WTC11 (cell line): ENCODE data around the gene RPTOR. TPM values are rescaled to one million over a fixed set of nuclear protein-coding genes. Genes with fewer than 3 reads are reported as not detected.

Experiments used
- ATAC-seq: fragments of 200-7000 bp; cut with Tn5 transposase; 2 replicates; pipeline ENCODE4 v1.10.0; 2021; ENCODE audit warnings: mild to moderate bottlenecking, moderate library complexity
- CTCF ChIA-PET: fragments of 300-600 bp; sonication (Branson Sonifier 250); formaldehyde crosslinking; loops from one replicate; lab custom pipeline; 2021; ENCODE audit warnings: antibody characterized with exemption; lab: Charles Lee
- POLR2A ChIA-PET: fragments of 350-600 bp; sonication (Branson Sonifier 250); formaldehyde crosslinking; loops from one replicate; lab custom pipeline; 2021; ENCODE audit warnings: antibody characterized with exemption; lab: Charles Lee
- DNase-seq: peaks from one replicate; pipeline ENCODE4 v3.0.0; 2021; ENCODE audit warnings: low spot score
- H3K27ac Mint-ChIP-seq: 2 replicates; pipeline ENCODE4 v1.8.0; 2021; ENCODE audit warnings: mixed read lengths
- H3K27me3 Mint-ChIP-seq: 2 replicates; pipeline ENCODE4 v1.8.0; 2021; ENCODE audit warnings: low read depth, mild to moderate bottlenecking, moderate library complexity, mixed read lengths
- H3K36me3 Mint-ChIP-seq: 2 replicates; pipeline ENCODE4 v1.8.0; 2021; ENCODE audit warnings: mixed read lengths
- H3K4me1 Mint-ChIP-seq: 2 replicates; pipeline ENCODE4 v1.8.0; 2022; ENCODE audit warnings: mixed read lengths
- H3K4me3 Mint-ChIP-seq: 2 replicates; pipeline ENCODE4 v1.8.0; 2021; ENCODE audit warnings: mild to moderate bottlenecking, moderate library complexity, mixed read lengths
- H3K9me3 Mint-ChIP-seq: 2 replicates; pipeline ENCODE4 v1.8.0; 2021; ENCODE audit warnings: mixed read lengths
- AR ChIP-seq: fragments of 250-450 bp; sonication (Bioruptor Pico); IDR thresholded peaks from 2 replicates; pipeline ENCODE4 v1.9.0; 2021; ENCODE audit warnings: mild to moderate bottlenecking
- ATF1 ChIP-seq: sonication (generic); formaldehyde crosslinking; IDR thresholded peaks from 2 replicates; pipeline ENCODE4 v1.8.1; 2023; ENCODE audit warnings: mild to moderate bottlenecking, moderate library complexity, missing genetic modification reagents
- ATF2 ChIP-seq: sonication (generic); formaldehyde crosslinking; IDR thresholded peaks from 2 replicates; pipeline ENCODE4 v1.8.1; 2022; ENCODE audit warnings: low read depth, missing genetic modification reagents, borderline replicate concordance
- CDX4 ChIP-seq: fragments of 250-450 bp; sonication (Bioruptor Pico); IDR thresholded peaks from 2 replicates; pipeline ENCODE4 v1.9.0; 2021; ENCODE audit warnings: moderate library complexity, mild to moderate bottlenecking, inconsistent platforms, borderline replicate concordance
- CREM ChIP-seq: sonication (generic); formaldehyde crosslinking; IDR thresholded peaks from 2 replicates; pipeline ENCODE4 v1.8.1; 2022; ENCODE audit warnings: mild to moderate bottlenecking, missing genetic modification reagents, moderate library complexity
- FOXK1 ChIP-seq: sonication (generic); formaldehyde crosslinking; IDR thresholded peaks from 2 replicates; pipeline ENCODE4 v1.8.0; 2022; ENCODE audit warnings: mild to moderate bottlenecking, moderate library complexity, missing genetic modification reagents
- FOXP1 ChIP-seq: sonication (generic); formaldehyde crosslinking; IDR thresholded peaks from 2 replicates; pipeline ENCODE4 v1.8.0; 2022; ENCODE audit warnings: missing genetic modification reagents, mild to moderate bottlenecking, moderate library complexity, borderline replicate concordance
- HMGXB4 ChIP-seq: sonication (generic); formaldehyde crosslinking; IDR thresholded peaks from 2 replicates; pipeline ENCODE4 v1.8.1; 2023; ENCODE audit warnings: mild to moderate bottlenecking, moderate library complexity, missing genetic modification reagents
- NR2C2 ChIP-seq: sonication (generic); formaldehyde crosslinking; IDR thresholded peaks from 2 replicates; pipeline ENCODE4 v1.8.0; 2022; ENCODE audit warnings: mild to moderate bottlenecking, missing genetic modification reagents
- NR3C1 ChIP-seq: sonication (generic); formaldehyde crosslinking; conservative IDR thresholded peaks from 2 replicates; pipeline ENCODE4 v1.8.1; 2023; ENCODE audit warnings: low read depth, mild to moderate bottlenecking, missing genetic modification reagents
- SMAD3 ChIP-seq: sonication (generic); formaldehyde crosslinking; IDR thresholded peaks from 2 replicates; pipeline ENCODE4 v1.8.0; 2022; ENCODE audit warnings: missing genetic modification reagents, mild to moderate bottlenecking, borderline replicate concordance
- TEAD4 ChIP-seq: sonication (generic); formaldehyde crosslinking; IDR thresholded peaks from 2 replicates; pipeline ENCODE4 v1.8.0; 2022; ENCODE audit warnings: mild to moderate bottlenecking, missing genetic modification reagents
- USF1 ChIP-seq: sonication (generic); formaldehyde crosslinking; IDR thresholded peaks from 2 replicates; pipeline ENCODE4 v1.8.0; 2022; ENCODE audit warnings: mild to moderate bottlenecking, missing genetic modification reagents
- ZBTB21 ChIP-seq: sonication (generic); formaldehyde crosslinking; IDR thresholded peaks from 2 replicates; pipeline ENCODE4 v1.8.1; 2023; ENCODE audit warnings: mild to moderate bottlenecking, missing genetic modification reagents, borderline replicate concordance
- ZNF317 ChIP-seq: sonication (generic); formaldehyde crosslinking; IDR thresholded peaks from 2 replicates; pipeline ENCODE4 v1.8.1; 2023; ENCODE audit warnings: low read depth, mild to moderate bottlenecking, moderate library complexity, missing genetic modification reagents, borderline replicate concordance
- ZNF532 ChIP-seq: fragments of 250-450 bp; sonication (Bioruptor Pico); IDR thresholded peaks from 2 replicates; pipeline ENCODE4 v1.9.0; 2021; ENCODE audit warnings: mild to moderate bottlenecking, borderline replicate concordance
- total RNA-seq: library from RNA; stranded (reverse); gene quantifications from 3 replicates; pipeline ENCODE4 v1.2.3, GENCODE V29; 2021

RPTOR gene
- total RNA-seq, 1 experiment from 2014 or later: 41.0 TPM

- no peak for TF ChIP-seq AR (CRISPR knock-in tag)
Measured at GRCh38 chr17:80964859-80965580, 420.4 kb downstream of the RPTOR start (continued).

GRCh38 chr17:80965606-80966005 is 421.0 kb downstream of the RPTOR start:
- DNase-seq (no peak), ATAC-seq (no peak)
- Mint-ChIP-seq H3K27ac (no peak overlapping the region; the same call in 1 of the 2 replicates), H3K4me3 (no peak overlapping the region), H3K4me1 (no peaks in the 10 kb centered on the region), H3K27me3 (no peaks in the 10 kb centered on the region), H3K36me3 (no peaks in the 10 kb centered on the region; the same call in 1 of the 2 replicates), H3K9me3 (no peaks in the 10 kb centered on the region)
- POLR2A ChIA-PET: no interaction called here
- CTCF ChIA-PET: interaction anchor here (1.3 kb wide), 1 partner anchor 16 kb away, joined by 5 read pairs; no protein-coding TSS in a partner anchor
- TF ChIP-seq ATF2 (CRISPR knock-in tag): no peak
- TF ChIP-seq NR3C1 (CRISPR knock-in tag): no peak
- TF ChIP-seq NR2C2 (CRISPR knock-in tag): no peak
- TF ChIP-seq FOXP1 (CRISPR knock-in tag): no peak
- TF ChIP-seq ATF1 (CRISPR knock-in tag): no peak
- no peak for TF ChIP-seq ZBTB21 (CRISPR knock-in tag)
- TF ChIP-seq AR (CRISPR knock-in tag): no peak
- no peak for TF ChIP-seq CREM
- no peak for TF ChIP-seq TEAD4 (CRISPR knock-in tag)
- TF ChIP-seq SMAD3: no peak

- no peak for ATAC-seq
- Mint-ChIP-seq H3K4me1 (no peaks in the 10 kb centered on the region), H3K27me3 (no peaks in the 10 kb centered on the region), H3K27ac (no peak overlapping the region), H3K36me3 (no peaks in the 10 kb centered on the region; the same call in 1 of the 2 replicates), H3K9me3 (no peaks in the 10 kb centered on the region), H3K4me3 (no peak overlapping the region)
- CTCF ChIA-PET: interaction anchor here (0.6 kb wide), 1 partner anchor 57 kb away, joined by 3 read pairs; no protein-coding TSS in a partner anchor
- POLR2A ChIA-PET: no interaction called here
- DNase-seq: no peak
- TF ChIP-seq HMGXB4 (CRISPR knock-in tag): no peak
- TF ChIP-seq FOXK1 (CRISPR knock-in tag): no peak
- TF ChIP-seq CDX4 (CRISPR knock-in tag): no peak
- no peak for TF ChIP-seq ZNF532 (CRISPR knock-in tag)
- TF ChIP-seq ZNF317 (CRISPR knock-in tag): no peak
- TF ChIP-seq USF1: no peak
Measured at GRCh38 chr17:80967404-80967872, 422.8 kb downstream of the RPTOR start.
